HL-60 (cell line): ENCODE data around the gene PSMD8.

ENCODE experiments used
- POLR2AphosphoS5 ChIP-seq: IDR thresholded peaks from 2 replicates; pipeline ENCODE4 v1.6.1; 2012; ENCODE audit warnings: low read depth
- REST ChIP-seq: IDR thresholded peaks from 2 replicates; pipeline ENCODE4 v1.6.1; 2012; ENCODE audit warnings: low read depth; ENCODE audit not compliant: insufficient replicate concordance
- TF ChIP-seq, protein P1 (sequence below): IDR thresholded peaks from one replicate; pipeline ENCODE4 v1.5.1; 2011; ENCODE audit warnings: low read length, control low read depth, inconsistent platforms; ENCODE audit not compliant: insufficient read depth

GRCh38 chr19:38422438-38422837, 48.1 kb downstream of the PSMD8 start:
- TF ChIP-seq, protein P1, sequence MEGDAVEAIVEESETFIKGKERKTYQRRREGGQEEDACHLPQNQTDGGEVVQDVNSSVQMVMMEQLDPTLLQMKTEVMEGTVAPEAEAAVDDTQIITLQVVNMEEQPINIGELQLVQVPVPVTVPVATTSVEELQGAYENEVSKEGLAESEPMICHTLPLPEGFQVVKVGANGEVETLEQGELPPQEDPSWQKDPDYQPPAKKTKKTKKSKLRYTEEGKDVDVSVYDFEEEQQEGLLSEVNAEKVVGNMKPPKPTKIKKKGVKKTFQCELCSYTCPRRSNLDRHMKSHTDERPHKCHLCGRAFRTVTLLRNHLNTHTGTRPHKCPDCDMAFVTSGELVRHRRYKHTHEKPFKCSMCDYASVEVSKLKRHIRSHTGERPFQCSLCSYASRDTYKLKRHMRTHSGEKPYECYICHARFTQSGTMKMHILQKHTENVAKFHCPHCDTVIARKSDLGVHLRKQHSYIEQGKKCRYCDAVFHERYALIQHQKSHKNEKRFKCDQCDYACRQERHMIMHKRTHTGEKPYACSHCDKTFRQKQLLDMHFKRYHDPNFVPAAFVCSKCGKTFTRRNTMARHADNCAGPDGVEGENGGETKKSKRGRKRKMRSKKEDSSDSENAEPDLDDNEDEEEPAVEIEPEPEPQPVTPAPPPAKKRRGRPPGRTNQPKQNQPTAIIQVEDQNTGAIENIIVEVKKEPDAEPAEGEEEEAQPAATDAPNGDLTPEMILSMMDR = no peak
- TF ChIP-seq POLR2AphosphoS5 = no peak
- no peak for TF ChIP-seq REST
